GM19099 (cell line): ENCODE measurements around the gene OR10H3.

Source experiments
- POLR2A ChIP-seq: IDR thresholded peaks from 3 replicates; pipeline ENCODE4 v1.6.1; 2011; ENCODE audit warnings: low read depth; ENCODE audit not compliant: insufficient read length; ENCODE audit errors: extremely low read depth

The OR10H3 gene

DNA sequence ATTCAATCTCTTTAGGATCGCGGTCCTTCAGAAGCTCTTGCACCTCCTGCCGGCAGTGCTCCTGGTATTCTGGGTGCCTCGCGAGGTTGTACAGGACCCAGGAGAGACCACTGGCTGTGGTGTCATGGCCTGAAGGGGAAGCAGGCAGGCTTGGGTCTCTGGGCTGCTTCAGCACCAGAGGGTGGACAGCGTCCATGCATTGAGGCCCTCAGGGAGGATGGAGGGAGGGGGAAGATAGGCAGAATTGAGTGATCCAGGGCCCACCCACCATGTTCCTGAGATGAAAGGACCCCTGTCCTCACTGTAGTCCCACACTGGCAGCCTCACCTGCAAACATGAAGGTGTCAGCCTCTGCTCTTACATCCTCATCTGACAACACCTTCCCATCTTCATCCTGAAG is 31.8 kb downstream of the OR10H3 start:
- no peak for TF ChIP-seq POLR2A

- TF ChIP-seq POLR2A = no peak
Measured at GRCh38 chr19:15775249-15775648, 37.5 kb downstream of the OR10H3 start.

DNA sequence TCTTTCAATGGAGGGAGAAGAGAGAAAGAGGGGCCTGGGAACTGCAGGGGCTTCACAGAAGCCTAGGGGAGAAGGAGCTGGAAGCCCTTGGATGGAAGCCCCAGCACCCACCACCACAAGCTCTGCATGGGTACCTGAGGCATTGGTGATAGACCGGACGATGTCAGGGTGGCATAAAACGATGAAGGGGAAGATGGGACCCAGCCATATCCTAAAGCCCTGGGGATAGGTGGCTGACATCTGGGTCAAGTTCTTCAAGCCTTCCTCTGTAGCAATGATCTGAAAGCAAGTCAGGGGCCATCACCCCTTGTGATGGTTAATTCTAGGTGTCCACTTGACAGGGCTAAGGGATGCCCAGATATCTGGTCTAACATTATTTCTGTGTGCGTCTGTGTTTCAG is 38.5 kb downstream of the OR10H3 start:
- TF ChIP-seq POLR2A = no peak

DNA sequence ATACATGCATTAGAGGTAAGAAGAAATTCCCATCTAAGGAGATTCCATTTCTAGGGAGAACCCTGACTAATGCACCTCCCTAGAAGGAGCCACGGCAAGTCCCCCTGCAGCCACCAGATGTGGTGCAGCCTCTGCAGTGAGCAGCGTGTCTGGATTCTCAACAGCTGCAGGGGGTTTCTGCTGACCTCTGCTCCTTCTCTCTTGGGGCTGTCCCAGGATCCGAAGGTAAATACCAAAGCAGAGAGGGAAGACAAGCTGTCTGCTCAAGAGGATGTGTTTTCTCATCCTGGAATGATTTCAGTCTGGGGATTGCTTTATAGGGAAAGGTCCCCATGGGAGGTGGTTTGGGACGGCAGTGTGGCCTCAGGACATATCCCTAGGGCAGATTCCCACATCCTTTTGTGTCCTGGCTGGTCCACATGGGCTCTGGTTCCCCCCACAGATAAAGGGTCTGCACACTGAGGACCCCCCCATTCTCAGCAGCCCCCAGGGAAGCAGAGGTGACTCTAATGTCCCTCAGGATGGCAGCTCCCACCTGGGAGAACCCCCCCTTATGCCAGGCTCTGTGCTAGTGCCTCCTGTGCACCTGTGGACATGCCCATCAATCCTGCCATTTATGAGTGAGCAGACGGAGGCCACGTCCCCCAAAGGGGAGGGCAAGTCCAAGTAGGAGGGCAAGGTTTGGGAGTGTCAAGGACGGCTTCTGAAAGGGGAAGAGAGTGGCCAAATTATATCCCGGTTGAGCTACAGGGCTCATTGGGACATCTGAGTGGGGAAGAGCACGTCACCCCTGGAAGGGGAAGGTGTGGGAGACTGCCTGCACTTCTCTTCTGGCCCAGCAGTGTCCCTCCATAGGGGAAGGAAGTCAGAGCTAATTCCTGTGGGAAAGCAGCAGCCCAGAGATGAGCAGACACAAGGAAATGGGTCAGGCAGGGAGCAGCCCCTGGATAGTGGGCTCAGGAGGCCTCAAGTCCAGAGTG is 39.5 kb downstream of the OR10H3 start:
- TF ChIP-seq POLR2A = no peak

GRCh38 chr19:15779756-15780476 is 42.1 kb downstream of the OR10H3 start:
- no peak for TF ChIP-seq POLR2A

GRCh38 chr19:15780610-15781418 is 43.0 kb downstream of the OR10H3 start:
- TF ChIP-seq POLR2A = no peak

- TF ChIP-seq POLR2A = no peak
Measured at GRCh38 chr19:15781661-15782060, 43.9 kb downstream of the OR10H3 start.

DNA sequence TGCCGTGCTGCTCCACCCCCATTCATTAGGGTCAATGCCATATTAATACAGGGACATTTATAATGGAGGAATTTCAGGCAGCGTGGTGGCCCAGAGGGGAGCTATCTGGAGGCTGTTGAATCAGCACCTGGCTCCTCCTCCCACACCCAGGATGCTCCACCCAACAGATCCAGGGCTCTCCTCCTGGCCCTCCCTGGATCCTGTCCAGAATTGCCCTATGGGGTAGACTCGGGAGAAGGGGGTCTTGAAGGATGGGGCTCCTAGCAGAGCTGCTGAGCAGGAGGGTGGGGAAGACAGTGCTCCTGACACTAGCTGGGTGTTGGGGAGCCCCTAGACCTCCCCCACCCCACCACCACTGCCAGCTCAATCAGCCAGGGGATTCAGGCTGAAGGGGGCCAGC is 44.4 kb downstream of the OR10H3 start:
- TF ChIP-seq POLR2A = no peak

DNA sequence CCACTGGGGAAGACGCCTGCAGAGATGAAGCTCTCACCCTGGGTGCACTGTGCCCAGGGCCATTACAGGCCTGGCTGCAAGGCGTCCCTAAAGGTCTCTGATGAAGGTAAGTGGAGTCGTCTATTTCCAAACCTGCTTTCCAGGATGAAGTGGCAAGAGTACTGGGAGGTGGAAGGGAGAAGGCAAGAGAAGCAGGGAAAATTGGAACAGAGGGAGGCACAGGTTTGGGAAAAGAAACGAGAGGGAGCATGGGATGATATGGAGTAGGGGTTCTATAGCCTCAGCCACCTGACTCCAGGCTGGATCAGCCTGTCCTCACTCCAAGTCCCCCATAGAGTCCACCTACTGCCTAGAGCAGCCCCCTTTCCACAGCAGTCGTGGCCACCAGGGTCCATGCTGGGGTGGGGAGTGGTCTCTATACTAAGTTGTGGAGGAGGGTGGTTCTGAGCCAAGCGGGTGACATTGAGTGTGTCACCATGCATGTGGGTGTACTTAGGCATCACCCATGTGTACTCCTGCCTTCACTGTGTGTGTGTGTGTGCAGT is 49.9 kb downstream of the OR10H3 start, which contains the start of gene OR10H5:
OR10H5 (plus strand) TSS at position 51 of the 545 bp plus-strand sequence. CDS start 6,388 bp downstream, outside the sequence.
- TF ChIP-seq POLR2A = no peak

GRCh38 chr19:15788594-15789270 is 50.9 kb downstream of the OR10H3 start:
- no peak for TF ChIP-seq POLR2A

- TF ChIP-seq POLR2A = no peak
Measured at GRCh38 chr19:15790096-15790495, 52.3 kb downstream of the OR10H3 start.
